Measurements from ENCODE around the gene GIT1. TPM values are rescaled to one million over a fixed set of nuclear protein-coding genes. Genes with fewer than 3 reads are reported as not detected.

The GIT1 gene
- total RNA-seq, 1 donor from 2014 or later, result 39.8 TPM

GRCh38 chr17:29544066-29544465 lies 45.4 kb downstream of the GIT1 start:
- H3K4me3 ChIP-seq, result no peak overlapping the region
- peaks cover 0 to 17% of the 10 kb centered on the region in 2 donors for H3K36me3 ChIP-seq
- no peaks in the 10 kb centered on the region for H3K9me3 ChIP-seq
- no peak for DNase-seq (ENCODE audit: extremely low spot score in 2 of 2)
- H3K27me3 ChIP-seq, result no peaks in the 10 kb centered on the region
- H3K27ac ChIP-seq, result no peak overlapping the region
- TF ChIP-seq POLR2AphosphoS5 (IDR thresholded peaks at IDR 0.05; ENCODE audit: insufficient read depth in 1 of 2, low read depth in 1 of 2), result no peak
- no peak for TF ChIP-seq POLR2A (IDR thresholded peaks at IDR 0.05)
- no peak for TF ChIP-seq CTCF (IDR thresholded peaks at IDR 0.05)
- intact Hi-C loops (cut with DNase I), result no loop called here
- peaks cover under 1% of the 10 kb centered on the region for H3K4me1 ChIP-seq

- H3K9me3 ChIP-seq, result no peaks in the 10 kb centered on the region
- TF ChIP-seq POLR2AphosphoS5 (IDR thresholded peaks at IDR 0.05; ENCODE audit: insufficient read depth in 1 of 2, low read depth in 1 of 2), result no peak
- TF ChIP-seq CTCF (IDR thresholded peaks at IDR 0.05), result no peak
- TF ChIP-seq POLR2A (IDR thresholded peaks at IDR 0.05), result no peak
- intact Hi-C loops (cut with DNase I), result no loop called here
- H3K27me3 ChIP-seq, result no peaks in the 10 kb centered on the region
- H3K36me3 ChIP-seq, result peaks cover 0 to 46% of the 10 kb centered on the region in 2 donors
- no peaks in the 10 kb centered on the region for H3K4me1 ChIP-seq
- H3K4me3 ChIP-seq, result no peak overlapping the region
- no peak for DNase-seq (ENCODE audit: extremely low spot score in 2 of 2)
- H3K27ac ChIP-seq, result no peak overlapping the region
Observed at GRCh38 chr17:29533976-29534375, 55.5 kb downstream of the GIT1 start.

GRCh38 chr17:29526322-29526721 lies 63.1 kb downstream of the GIT1 start:
- Histone ChIP-seq H3K9me3 (no peaks in the 10 kb centered on the region), H3K27ac (no peak overlapping the region), H3K27me3 (no peaks in the 10 kb centered on the region), H3K4me3 (no peak overlapping the region), H3K36me3 (peaks cover 3 to 75% of the 10 kb centered on the region in 2 donors), H3K4me1 (no peaks in the 10 kb centered on the region)
- intact Hi-C loops (cut with DNase I), result no loop called here
- no peak for DNase-seq (ENCODE audit: extremely low spot score in 2 of 2)
- TF ChIP-seq POLR2A (IDR thresholded peaks at IDR 0.05) (no peak), CTCF (IDR thresholded peaks at IDR 0.05) (no peak), POLR2AphosphoS5 (IDR thresholded peaks at IDR 0.05; ENCODE audit: insufficient read depth in 1 of 2, low read depth in 1 of 2) (no peak)

- H3K36me3 ChIP-seq, result peaks cover 3 to 78% of the 10 kb centered on the region in 2 donors
- DNase-seq (ENCODE audit: extremely low spot score in 2 of 2), result no peak
- intact Hi-C loops (cut with DNase I), result no loop called here
- H3K9me3 ChIP-seq, result no peaks in the 10 kb centered on the region
- no peaks in the 10 kb centered on the region for H3K27me3 ChIP-seq
- no peak overlapping the region for H3K27ac ChIP-seq
- H3K4me3 ChIP-seq, result no peak overlapping the region
- H3K4me1 ChIP-seq, result no peaks in the 10 kb centered on the region
- no peak for TF ChIP-seq CTCF (IDR thresholded peaks at IDR 0.05)
- no peak for TF ChIP-seq POLR2AphosphoS5 (IDR thresholded peaks at IDR 0.05; ENCODE audit: insufficient read depth in 1 of 2, low read depth in 1 of 2)
Observed at GRCh38 chr17:29524692-29525091, 64.8 kb downstream of the GIT1 start.

Other genes starting within 250 kb of the GIT1 start
- gene TAOK1, start 199.3 kb downstream of the GIT1 start, total RNA-seq, result 42.2 TPM
- 13.3 TPM for gene ABHD15, start 22.6 kb downstream of the GIT1 start, total RNA-seq
- 61.1 TPM for gene TP53I13, start 20.9 kb downstream of the GIT1 start, total RNA-seq
- gene ANKRD13B, start 3.5 kb upstream of the GIT1 start, total RNA-seq, result 7.9 TPM
- 23.6 TPM for gene CORO6, start 33.3 kb upstream of the GIT1 start, total RNA-seq

Measured in vagina (tissue), 2 donors.